Rectal smooth muscle tissue (tissue), 1 donor: Measurements from ENCODE around the gene CHD6.
A peak's percentile ranks its signal among the peaks of the same experiment; 100 is the strongest.

ENCODE experiments used
- H3K27ac ChIP-seq: one replicate; pipeline ENCODE4 v1.7.0; 2013; ENCODE audit warnings: low read depth, low read length, inconsistent platforms
- H3K27me3 ChIP-seq: one replicate; pipeline ENCODE4 v1.7.0; 2013; ENCODE audit warnings: low read length; ENCODE audit not compliant: control insufficient read depth, insufficient read depth
- H3K36me3 ChIP-seq: one replicate; pipeline ENCODE4 v1.7.0; 2013; ENCODE audit warnings: low read length; ENCODE audit not compliant: control insufficient read depth, insufficient read depth
- H3K4me1 ChIP-seq: one replicate; pipeline ENCODE4 v1.7.0; 2013; ENCODE audit warnings: low read length; ENCODE audit not compliant: control insufficient read depth, insufficient read depth
- H3K4me3 ChIP-seq: one replicate; pipeline ENCODE4 v1.7.0; 2013; ENCODE audit warnings: low read length
- H3K9ac ChIP-seq: one replicate; pipeline ENCODE4 v1.7.0; 2013; ENCODE audit warnings: low read length

Gene CHD6

DNA sequence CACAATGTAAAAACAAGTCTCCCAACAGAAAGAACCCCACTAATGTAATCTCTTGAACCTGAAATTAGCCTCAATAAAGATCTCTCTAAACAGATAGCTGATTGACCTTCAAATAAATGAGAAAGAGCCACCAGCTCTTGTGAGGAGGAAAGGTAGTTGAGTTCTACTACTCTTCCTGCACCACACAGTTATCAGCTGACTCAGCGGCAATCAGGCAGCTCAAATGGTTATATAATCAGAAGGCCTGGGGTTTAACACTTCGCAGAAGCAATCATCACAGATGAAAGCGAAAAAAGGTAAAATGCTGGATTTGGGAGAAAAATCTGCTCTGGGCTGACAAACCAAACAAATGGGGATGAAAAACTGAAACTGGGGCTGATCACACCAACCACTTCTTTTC, 91.8 kb downstream of the CHD6 start:
- Histone ChIP-seq H3K9ac (no peak overlapping the region), H3K36me3 (no peaks in the 10 kb centered on the region), H3K4me3 (no peak overlapping the region), H3K27me3 (no peaks in the 10 kb centered on the region), H3K4me1 (peaks cover 3% of the 10 kb centered on the region), H3K27ac (no peak overlapping the region)

DNA sequence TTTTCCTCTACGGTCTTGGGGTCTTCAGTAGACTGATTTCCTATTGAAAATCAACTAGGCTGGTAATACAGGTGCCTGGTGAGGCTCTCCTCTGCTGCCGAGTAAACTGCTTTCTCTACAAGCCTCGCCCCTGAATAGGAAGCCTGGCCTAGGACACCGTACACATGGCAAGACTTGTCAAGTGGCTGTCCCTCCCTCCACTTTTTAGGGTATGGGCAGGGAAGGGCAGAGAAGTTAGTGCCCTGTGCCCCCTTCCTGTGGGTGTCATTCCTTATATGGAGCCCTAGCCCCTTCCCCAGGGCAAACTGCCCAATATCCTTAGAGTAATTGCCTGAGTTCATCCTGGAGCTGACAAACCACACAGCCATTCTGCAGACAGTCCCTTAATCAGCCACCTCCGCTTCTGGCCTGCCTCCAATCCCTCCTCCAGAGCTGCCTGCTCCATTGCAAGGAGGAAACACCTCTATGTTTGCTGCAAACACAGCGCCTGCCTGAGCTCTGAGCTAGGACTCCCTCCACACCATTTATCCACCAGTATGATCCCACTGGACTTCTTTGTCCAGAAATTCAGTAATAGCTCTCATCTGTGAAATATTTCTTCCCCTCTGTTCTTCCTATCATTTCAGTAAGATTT, 93.1 kb downstream of the CHD6 start:
- H3K27ac ChIP-seq: no peak overlapping the region
- H3K9ac ChIP-seq: no peak overlapping the region

GRCh38 chr20:41523857-41524256, 94.3 kb downstream of the CHD6 start:
- H3K27me3 ChIP-seq: no peaks in the 10 kb centered on the region
- H3K36me3 ChIP-seq: no peaks in the 10 kb centered on the region
- peaks cover 3% of the 10 kb centered on the region for H3K4me1 ChIP-seq
- H3K4me3 ChIP-seq: no peak overlapping the region
- H3K9ac ChIP-seq: no peak overlapping the region
- no peak overlapping the region for H3K27ac ChIP-seq

More for the DNA sequence above, 93.1 kb downstream of the CHD6 start:
- Histone ChIP-seq H3K27me3 (no peaks in the 10 kb centered on the region), H3K36me3 (no peaks in the 10 kb centered on the region), H3K4me1 (peaks cover 3% of the 10 kb centered on the region), H3K4me3 (peak overlapping the region; percentile 22)

- Histone ChIP-seq H3K27ac (no peak overlapping the region), H3K4me1 (peaks cover 30% of the 10 kb centered on the region), H3K9ac (no peak overlapping the region)
Observed at GRCh38 chr20:41513829-41514228, 104.3 kb downstream of the CHD6 start.

DNA sequence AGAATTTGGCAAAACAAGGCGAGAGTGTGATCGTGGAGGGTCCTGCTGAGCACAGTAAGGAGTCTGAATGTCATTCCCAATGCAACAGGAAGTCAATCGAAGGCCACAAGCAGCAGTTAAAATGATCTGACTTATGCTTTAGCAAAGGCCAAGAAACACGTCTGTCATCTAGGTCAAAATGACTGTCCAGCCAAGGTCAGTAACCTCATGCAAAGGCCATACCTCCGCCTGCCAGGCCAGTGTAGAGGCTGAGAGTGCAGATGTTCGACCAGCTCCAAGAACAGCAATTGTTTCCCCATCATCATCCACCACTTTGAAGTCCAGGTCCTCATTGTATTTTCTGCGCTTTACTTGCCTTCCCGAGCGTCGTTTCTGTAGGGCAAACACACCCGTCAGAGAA, 105.6 kb downstream of the CHD6 start:
- no peak overlapping the region for H3K27ac ChIP-seq
- no peak overlapping the region for H3K9ac ChIP-seq
- H3K36me3 ChIP-seq: peaks cover 5% of the 10 kb centered on the region
- H3K4me3 ChIP-seq: no peak overlapping the region
- H3K27me3 ChIP-seq: no peaks in the 10 kb centered on the region
- H3K4me1 ChIP-seq: peaks cover 40% of the 10 kb centered on the region

More at GRCh38 chr20:41513829-41514228, 104.3 kb downstream of the CHD6 start:
- Histone ChIP-seq H3K4me3 (no peak overlapping the region), H3K36me3 (peaks cover 5% of the 10 kb centered on the region), H3K27me3 (no peaks in the 10 kb centered on the region)

GRCh38 chr20:41510847-41511450, 107.2 kb downstream of the CHD6 start:
- Histone ChIP-seq H3K4me1 (peaks cover 42% of the 10 kb centered on the region), H3K27me3 (no peaks in the 10 kb centered on the region)

DNA sequence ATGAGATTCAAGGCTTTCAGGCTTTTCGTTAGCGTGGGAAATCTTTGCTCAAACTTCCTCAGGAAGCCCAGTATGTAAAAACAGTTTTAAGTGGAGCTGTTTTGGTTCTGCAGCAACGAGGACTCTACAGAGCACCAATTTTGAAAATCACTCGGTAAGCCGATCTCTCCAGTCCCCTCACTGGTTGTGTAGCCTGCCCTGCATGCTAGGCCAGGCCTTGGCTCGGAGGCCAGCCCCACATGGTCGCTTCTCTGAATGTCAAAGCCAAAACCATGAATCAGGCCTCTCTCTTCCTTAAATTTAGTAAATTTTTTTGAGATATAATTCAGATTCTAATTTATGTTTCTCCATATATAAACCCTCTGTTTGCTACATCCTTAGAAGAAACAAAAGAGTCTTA, 108.0 kb downstream of the CHD6 start:
- no peak overlapping the region for H3K4me3 ChIP-seq
- peak overlapping the region; percentile 74 for H3K27ac ChIP-seq
- H3K36me3 ChIP-seq: peaks cover 5% of the 10 kb centered on the region

More at GRCh38 chr20:41510847-41511450, 107.2 kb downstream of the CHD6 start:
- Histone ChIP-seq H3K9ac (no peak overlapping the region), H3K36me3 (peaks cover 5% of the 10 kb centered on the region), H3K27ac (no peak overlapping the region), H3K4me3 (no peak overlapping the region)

DNA sequence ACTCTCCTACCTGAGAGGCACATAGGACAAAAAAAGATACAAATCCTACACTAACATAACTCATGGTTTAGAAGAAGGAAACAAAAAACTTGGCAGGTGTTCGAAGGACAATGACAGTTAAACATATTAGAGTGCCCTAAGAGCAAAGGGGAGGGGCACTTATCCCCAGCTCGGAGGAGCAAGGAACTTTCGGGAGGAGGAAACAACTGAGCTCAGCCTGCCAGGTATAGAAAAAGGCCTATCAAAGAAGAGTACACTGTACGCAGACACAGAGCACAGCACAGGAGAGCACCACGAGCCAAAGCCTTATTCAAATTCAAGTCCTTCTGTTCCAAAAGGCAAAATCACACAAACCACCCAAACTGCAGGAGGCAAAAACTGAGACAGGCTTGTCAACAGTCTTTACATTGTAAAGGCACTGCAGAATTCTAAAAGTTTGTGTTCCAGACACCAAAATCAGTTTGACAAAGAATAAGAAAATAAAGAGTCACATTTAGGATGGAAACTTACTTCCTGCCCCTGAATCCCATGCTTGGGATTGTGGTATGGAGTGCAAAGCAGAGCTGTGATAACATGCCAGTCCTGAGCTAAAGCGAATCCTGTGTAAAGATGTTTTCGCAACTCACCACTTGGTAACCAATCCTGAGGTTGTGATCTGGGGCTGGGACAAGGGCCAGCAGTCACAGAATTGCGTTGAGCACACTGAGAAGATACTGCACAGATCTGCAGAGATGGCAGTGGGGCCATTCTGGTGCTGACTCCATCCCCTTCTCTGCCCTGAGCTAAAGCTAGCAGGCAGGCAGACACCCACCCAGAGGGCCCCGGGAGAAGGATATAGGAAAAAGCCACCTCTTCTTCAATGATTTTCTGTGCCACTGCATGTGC, 108.6 kb downstream of the CHD6 start:
- Histone ChIP-seq H3K27me3 (no peaks in the 10 kb centered on the region), H3K9ac (no peak overlapping the region), H3K36me3 (peaks cover 3% of the 10 kb centered on the region), H3K4me1 (peaks cover 42% of the 10 kb centered on the region), H3K27ac (peak overlapping the region; percentile 74), H3K4me3 (no peak overlapping the region)

More for the DNA sequence above, 108.0 kb downstream of the CHD6 start:
- Histone ChIP-seq H3K4me1 (peaks cover 42% of the 10 kb centered on the region), H3K27me3 (no peaks in the 10 kb centered on the region), H3K9ac (no peak overlapping the region)

DNA sequence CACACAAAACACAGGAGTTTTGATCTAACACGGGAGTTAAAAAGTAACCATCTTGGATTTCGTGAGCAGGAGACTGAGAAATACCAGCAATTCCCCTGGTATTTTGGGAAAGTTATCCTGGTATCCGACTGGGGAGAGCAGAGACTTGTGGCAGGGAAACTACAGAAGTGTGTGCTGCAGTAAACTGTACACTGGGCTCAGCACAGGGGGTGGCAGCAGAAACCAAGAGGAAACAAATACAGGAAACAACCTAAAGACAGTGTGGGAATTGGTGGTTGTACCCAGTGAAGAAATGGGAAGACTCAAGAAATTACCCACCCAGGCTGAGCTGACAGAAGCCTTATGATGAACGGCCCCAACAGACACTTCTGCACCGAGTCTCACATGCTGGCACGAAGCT, 109.8 kb downstream of the CHD6 start:
- Histone ChIP-seq H3K4me1 (peaks cover 38% of the 10 kb centered on the region), H3K27ac (no peak overlapping the region), H3K9ac (no peak overlapping the region), H3K27me3 (no peaks in the 10 kb centered on the region), H3K4me3 (no peak overlapping the region), H3K36me3 (no peaks in the 10 kb centered on the region)

DNA sequence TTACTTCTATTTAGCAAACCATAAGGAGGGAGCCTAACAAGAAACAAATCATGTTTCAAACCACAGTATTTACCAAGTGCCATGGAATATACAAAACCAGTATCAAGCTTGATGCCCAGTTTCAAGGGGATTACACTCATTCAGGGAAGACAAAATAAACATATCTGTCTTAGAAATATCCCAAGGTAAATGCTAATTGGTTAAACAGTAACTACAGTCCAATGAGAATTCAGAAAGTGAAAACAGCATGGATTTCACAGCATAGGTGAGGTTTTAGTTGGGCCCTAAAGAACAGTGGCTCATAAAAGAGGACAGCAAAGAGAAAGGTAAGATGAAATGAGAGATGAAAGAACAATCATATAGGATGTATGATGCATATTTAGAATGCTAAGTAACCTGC, 110.3 kb downstream of the CHD6 start:
- peaks cover 38% of the 10 kb centered on the region for H3K4me1 ChIP-seq
- H3K27me3 ChIP-seq: no peaks in the 10 kb centered on the region
- no peaks in the 10 kb centered on the region for H3K36me3 ChIP-seq
- H3K27ac ChIP-seq: no peak overlapping the region
- H3K9ac ChIP-seq: no peak overlapping the region
- no peak overlapping the region for H3K4me3 ChIP-seq

- Histone ChIP-seq H3K27ac (no peak overlapping the region), H3K4me1 (peaks cover 38% of the 10 kb centered on the region), H3K4me3 (no peak overlapping the region), H3K9ac (no peak overlapping the region), H3K27me3 (no peaks in the 10 kb centered on the region), H3K36me3 (no peaks in the 10 kb centered on the region)
Observed at GRCh38 chr20:41507436-41507835, 110.7 kb downstream of the CHD6 start.

GRCh38 chr20:41506192-41506915, 111.8 kb downstream of the CHD6 start:
- H3K27me3 ChIP-seq: no peaks in the 10 kb centered on the region
- H3K4me3 ChIP-seq: no peak overlapping the region
- peaks cover 40% of the 10 kb centered on the region for H3K4me1 ChIP-seq
- no peaks in the 10 kb centered on the region for H3K36me3 ChIP-seq
- no peak overlapping the region for H3K27ac ChIP-seq
- no peak overlapping the region for H3K9ac ChIP-seq
